Measurements from ENCODE around the gene ZC3H7A.
"Not testable (repeated sequence)": the region's sequence is repeated elsewhere in the genome, so short reads cannot be mapped to it uniquely, and the experiment has no call there.

ZC3H7A gene

DNA sequence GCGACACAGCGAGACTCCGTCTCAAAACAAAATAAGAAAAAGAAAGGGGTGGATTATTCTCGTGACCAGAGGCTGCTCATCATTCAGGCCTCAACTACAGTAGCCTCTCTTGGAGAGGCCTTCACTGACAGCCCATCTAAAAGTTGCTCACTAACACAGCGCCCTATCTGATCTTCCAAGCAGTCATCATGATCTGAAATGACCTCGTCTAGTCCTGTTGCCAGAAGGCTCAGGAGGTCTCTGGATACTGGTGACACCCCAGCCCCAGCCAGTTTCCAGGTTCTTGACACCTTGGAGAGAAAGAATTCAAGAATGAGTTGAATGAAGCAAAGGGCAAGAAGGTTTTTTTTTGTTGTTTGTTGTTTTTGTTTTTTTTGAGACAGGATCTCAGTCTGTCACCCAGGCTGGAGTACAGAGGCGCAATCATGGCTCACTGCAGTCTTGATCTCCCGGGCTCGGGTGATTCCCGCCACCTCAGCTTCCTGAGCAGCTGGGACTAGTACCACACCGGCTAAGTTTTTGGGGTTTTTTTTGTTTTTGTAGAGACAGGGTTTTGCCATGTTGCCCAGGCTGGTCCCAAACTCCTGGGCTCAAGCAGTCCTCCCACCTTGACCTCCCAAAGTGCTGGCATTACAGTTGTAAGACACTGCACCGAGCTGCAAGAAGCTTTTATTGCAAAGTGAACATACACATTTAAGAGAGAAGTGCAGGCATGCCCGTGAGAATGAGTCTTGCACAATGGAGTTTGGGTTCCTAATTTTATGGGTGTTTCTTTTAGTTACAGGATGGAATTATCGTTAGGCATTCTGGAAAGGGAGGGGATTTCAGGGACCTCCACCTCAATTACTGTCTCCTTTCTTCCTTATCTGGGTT lies 2.7 kb upstream of the ZC3H7A start:
- no peak for DNase-seq (ENCODE audit: low read depth, low spot score)

DNA sequence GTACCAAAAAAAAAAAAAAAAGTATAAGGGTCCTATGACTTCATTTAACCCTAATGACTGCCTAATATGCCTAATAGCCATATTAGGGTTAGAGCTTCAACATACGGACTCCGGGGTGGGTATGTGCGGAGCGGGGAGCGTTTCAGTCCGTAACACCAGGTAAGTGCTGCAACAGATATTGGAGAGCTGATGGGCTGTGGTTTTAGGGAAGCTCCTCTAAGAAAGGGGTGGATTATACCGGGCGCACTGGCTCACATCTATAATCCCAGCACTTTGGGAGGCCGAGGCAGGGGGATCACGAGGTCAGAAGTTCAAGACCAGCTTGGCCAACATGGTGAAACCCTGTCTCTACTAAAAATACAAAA lies 1.9 kb upstream of the ZC3H7A start:
- DNase-seq (ENCODE audit: low read depth, low spot score): no peak

DNA sequence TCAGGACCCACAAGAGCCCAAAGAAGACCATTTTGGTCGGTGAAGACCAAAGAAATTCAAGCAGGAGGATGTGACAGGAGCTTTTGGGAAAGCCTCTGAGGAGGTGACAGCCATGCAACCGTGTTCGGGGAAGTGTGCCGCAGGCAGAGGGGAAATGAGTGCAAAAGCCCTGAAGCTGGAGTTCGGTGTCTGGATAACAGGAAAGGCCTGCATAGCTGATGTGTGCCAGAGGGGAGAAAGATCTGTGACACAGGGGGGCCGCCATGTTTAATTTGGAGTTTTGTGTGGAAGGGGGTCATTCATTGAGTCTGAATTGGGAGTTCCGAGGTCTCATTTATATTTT lies 870 bp upstream of the ZC3H7A start:
- no peak for DNase-seq (ENCODE audit: low read depth, low spot score)

DNA sequence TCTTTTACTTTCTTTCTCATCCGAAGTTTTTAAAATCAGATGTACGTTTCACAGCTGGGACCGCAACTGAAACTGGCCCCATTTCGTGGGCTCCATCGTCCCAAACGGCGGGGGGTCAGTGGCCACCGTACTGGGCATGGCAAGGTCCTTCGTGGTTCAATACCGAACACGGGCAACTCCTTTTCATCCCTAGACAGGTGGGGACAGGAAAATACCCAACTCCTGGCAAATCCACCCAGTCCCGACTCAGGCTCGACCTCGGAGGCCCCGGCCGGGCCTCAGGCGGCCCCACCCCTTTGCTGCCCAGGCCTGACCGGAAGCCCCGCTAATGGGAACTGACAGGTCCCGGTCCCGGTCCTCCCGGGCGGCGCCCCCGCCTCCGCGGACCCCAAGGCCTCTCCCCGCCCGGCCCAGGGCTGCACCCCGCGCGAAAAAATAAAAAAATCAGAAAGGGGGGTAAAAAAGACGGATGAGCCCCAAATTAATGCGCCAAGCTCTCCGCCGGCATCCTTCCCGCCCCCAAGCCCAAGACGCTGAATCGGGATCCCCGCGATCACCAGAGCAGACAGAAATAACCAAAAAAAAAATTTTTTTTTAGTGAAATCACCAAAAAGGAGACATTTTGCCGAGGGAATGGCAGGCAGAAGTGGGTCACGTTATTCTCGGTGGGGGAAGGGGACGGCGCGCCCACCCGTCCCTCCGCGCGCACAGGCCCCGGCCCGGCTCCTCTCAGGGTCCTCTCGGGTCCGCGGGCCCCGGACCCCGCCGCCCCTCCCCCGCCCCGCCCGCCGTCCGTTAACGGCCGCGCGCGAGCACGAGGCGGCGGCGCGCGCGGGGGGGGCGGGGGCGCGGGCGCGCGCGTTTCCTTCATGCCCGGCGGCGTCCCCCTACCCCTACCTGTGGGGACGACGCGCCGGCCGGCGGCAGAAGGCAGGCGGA lies 562 bp downstream of the ZC3H7A start:
- DNase-seq (ENCODE audit: low read depth, low spot score): no peak

DNA sequence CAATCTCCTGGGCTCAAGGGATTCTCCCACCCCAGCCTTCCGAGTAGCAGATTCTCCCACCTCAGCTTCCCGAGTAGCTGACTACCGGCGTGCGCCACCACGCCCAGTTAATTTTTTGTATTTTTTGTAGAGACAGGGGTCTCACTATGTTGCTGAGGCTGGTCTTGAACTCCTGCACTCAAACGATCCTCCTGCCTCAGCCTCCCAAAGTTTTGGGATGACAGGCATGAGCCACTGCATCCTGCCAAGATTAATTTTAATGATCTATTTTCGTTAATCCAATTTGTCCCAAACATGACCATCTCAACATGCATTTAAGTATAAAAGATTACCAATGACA lies 1.2 kb downstream of the ZC3H7A start:
- no peak for DNase-seq (ENCODE audit: low read depth, low spot score)

DNA sequence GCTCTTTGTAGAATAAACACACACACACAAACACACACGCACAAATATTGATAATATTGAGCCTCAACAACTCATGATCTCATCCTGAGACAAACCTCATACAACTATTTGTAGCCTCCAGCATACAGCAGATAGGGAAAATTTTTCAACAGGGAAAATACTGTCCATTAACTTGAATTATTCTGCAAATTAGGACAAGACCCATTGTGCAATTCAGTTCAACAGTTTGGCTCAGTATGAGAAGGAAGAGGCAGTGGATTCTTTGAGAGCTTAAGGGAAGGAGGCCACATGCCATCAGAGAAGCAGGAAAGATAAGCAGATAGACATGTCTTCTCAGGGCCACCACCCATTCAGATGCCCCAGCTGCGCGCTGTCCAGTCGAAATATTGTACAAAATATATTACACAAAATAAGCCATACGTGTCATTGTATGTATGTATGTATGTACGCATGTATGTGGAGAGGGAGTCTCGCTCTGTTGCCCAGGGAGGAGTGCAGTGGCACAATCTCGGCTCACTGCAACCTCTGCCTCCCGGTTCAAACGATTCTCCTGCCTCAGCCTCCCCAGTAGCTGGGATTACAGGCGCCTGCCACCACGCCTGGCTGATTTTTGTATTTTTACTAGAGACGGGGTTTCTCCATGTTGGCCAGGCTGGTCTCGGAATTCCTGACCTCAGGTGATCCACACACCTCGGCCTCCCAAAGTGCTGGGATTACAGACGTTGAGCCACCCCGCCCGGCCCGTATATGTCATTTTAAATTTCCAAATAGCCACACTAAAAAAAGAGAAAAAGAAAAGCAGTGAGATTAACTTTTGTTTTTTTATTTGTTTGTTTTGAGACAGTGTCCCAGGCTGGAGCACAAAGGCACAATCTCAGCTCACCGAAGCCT lies 1.8 kb downstream of the ZC3H7A start:
- no peak for DNase-seq (ENCODE audit: low read depth, low spot score)

DNA sequence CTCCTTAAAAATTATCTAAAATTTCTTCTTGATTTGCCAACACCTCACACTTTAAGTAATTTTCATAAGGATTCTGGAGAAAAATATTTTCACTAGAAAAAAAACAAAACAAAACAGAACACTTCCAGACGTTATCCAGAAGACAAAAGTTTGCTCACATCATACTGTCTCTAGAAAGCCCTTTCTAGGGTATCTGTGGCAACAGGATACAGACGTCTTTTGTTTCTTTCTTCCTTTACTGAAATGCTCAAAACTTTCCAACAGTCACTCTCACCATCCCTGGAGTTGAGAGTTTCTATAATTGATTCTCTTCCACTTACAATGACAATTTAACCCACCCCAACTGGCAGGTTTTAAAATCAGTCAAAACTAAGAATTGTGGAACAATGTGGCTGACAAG lies 2.6 kb downstream of the ZC3H7A start:
- no peak for DNase-seq (ENCODE audit: low read depth, low spot score)

DNA sequence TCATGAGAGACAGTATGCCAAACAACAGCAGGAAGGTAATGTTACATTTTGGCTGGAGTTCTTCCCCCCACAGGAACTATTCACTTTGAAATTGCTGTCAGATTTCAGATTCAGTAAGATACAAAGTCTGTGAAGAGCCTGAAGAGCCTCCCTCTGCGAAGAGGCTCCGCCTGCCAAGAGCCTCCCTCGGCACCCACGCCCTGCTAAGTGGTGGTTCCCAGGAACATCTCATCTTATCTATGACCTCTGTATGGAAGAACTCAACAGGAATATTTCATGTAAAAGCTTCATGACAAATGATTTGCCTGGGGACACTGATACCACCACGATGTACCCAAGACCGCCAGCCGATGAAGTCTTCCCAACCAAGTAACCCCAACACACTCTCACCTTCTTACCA lies 3.2 kb downstream of the ZC3H7A start:
- DNase-seq (ENCODE audit: low read depth, low spot score): no peak

DNA sequence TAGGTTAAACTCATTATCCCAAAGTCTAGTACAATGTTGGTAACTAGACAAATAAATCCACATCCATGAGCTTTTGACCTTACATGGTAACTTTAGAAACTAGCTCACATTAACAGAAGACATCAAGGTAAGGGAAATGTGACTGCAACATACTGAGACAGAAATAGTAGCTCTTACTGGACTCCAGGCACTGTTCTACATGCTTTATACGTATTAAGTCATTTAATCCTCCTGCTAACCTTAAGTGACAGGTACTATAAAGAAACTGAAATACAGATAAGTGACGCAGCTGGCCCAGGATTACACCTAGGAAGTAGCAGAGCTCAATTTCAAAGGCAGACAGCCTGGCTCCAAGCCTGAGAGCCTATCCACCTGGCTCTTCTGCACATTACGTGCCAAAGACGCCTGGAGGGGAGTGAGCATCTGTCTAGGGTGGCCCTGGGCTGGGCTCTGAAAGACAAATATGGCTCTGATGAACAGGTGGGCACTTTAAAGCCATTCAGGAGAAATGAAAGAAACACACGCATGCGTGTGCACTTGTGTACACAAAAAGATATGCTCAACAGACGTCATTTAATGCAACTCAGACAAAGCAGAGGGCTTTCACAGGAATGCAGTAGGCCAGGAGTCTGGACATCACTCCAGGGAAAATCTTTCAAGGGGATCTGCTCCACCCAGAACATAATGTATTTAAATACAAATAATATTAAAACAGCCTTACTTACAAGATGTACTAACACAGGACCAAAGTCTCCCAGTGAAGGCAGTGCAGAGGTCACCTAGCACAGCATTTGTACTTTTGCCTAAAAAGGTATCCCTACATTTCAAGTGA lies 4.4 kb downstream of the ZC3H7A start:
- DNase-seq (ENCODE audit: low read depth, low spot score): no peak

DNA sequence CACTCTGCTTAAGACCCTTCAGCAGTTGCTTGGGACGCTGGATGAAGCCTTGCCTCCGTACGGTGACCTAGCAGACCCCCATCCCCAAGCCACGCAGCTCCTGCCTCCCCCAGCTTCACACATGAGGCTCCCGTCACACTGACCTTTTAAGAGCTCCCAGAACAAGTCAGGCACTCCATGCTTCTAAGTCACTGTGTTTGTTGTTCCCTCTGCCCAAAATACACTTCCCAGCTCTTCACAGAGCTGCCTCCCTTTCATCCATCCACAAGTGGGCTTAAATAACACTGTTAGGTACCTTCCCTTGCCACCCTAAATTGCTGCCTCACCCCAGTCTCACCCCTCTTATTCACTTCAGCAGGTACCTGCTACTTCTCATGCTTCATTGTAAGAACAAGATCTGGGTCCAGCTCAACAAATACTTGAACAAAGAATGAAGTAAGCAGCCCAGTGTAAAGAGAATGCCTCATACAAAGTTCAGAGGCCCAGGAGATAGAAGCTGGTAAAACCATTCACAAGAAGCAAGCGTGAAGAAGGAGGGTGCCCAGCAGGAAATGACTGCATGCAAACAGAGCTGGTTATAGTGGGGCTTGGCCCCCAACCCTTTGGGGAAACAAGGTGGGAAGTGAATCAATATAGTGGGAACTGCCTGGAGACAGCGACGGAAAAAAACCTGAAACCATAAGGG lies 5.8 kb downstream of the ZC3H7A start:
- no peak for DNase-seq (ENCODE audit: low read depth, low spot score)

DNA sequence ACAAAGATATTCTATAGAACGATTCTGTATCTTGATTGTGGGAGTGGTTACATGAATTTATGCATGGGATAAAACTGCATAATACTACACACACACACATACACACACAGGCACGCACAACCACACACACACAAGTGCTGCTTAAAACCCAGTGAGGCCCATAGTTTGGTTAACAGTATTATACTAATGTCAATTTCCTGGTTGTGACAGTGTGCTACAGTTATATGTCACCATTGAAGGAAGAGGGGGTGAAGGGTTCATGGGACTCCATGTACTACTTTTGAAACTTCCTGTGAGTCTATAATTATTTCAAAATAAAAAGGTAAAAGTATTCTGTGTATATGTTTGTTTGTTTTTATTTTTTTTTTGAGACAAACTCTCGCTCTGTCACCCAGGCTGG lies 8.1 kb downstream of the ZC3H7A start:
- DNase-seq (ENCODE audit: low read depth, low spot score): no peak

DNA sequence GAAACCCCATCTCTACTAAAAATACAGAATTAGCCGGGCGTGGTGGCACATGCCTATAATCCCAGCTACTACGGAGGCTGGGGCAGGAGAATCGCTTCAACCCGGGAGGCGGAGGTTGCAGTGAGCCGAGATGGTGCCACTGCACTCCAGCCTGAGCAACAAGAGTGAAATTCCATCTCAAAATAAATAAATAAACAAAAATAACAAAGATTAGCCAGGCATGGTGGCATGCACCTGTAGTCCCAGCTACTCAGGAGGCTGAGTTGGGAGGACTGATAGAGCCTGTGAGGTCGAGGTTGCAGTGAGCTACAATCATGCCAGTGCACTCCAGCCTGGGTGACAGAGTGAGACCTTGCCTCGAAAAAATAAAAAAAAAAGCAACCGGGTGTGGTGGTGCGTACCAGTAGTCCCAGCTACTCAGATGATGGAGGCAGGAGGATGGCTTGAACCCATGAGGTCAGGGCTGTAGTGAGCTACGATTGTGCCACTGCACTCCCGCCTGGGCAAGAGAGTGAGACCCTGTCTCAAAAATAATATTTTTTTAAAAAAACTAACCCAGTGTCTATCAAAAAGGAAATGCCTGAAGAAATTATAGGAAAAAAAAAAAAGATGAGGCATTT lies 12.0 kb downstream of the ZC3H7A start:
- not testable (repeated sequence) for DNase-seq (ENCODE audit: low read depth, low spot score)

DNA sequence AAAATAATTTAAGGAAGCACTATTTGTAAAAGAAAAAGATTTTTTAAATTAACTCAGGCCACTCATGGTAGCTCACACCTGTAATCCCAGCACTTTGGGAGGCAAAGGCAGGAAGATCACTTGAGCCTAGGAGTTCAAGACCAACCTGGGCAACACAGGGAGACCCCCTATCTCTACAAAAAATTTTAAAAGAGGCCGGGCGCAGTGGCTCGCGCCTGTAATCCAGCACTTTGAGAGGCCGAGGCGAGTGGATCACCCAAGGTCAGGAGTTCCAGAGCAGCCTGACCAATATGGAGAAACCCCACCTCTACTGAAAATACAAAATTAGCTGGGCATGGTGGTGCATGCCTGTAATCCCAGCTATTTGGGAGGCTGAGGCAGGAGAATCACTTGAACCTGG lies 12.7 kb downstream of the ZC3H7A start:
- DNase-seq (ENCODE audit: low read depth, low spot score): not testable (repeated sequence)

DNA sequence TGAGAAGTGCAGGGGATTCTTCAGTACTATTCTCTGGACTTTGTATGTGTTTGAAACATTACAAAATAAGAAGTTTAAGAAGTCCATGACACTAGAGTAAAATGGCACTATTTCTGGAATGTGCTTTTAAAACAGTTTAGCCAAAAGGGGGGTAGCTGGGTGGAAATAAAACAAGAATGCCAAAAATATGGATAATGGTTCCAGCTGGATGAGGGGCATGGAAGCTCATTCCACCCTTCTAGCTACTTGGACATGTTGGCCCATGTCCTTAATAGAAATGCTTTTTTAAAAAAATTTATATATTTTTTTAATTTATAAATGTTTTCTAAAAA lies 13.1 kb downstream of the ZC3H7A start:
- no peak for DNase-seq (ENCODE audit: low read depth, low spot score)

DNA sequence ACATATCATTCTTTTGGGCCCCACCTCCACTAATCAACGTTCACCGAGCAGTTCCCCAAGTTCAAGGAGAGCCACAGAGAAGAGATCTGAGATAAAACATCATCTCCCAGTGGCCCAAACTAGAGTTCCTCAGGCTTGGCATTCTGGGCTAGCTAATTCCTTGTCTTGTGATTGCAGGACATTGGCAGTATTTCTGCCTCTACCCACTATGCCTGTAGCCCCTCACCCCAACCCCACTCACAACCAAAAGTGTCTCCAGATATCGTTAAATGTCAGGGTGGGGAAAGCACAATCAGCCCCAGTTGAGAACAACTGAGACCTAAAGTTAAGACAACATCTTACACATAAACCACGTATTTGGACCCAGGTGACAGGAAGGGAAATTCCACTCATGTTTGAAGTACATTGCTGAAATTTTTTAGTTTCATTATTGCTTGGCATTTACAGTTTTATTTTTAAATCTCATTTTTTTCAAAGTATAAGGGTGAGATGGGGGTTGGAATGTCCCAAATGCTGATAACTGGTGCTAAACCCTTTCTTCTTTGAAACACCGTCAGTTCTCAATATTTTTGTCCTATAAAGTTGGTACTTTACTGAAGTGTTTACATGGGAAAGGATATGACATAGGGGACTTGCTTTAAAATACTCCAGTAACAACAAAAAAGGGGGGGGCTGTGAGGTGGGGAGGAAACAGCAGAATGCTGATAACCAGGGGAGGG lies 13.6 kb downstream of the ZC3H7A start:
- DNase-seq (ENCODE audit: low read depth, low spot score): peak; percentile 34

DNA sequence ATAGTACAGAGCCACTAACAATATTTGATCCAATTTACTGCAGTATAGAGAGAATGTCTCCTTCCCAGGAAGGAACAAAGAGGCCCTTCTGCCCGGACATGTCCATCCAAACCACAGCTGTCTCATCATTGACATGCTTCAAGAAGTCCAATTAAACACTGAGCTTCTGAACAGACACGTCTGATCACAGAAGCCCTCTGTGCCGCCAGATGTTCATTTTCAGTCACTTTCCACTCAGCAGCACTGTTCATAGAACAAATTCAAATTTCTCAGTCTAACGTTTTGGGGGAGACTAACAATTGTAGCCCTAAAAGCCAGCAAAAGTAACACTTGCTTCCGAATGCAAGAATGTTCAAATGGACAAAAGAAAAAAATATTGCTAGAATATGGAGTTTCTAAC lies 15.3 kb downstream of the ZC3H7A start:
- no peak for DNase-seq (ENCODE audit: low read depth, low spot score)

DNA sequence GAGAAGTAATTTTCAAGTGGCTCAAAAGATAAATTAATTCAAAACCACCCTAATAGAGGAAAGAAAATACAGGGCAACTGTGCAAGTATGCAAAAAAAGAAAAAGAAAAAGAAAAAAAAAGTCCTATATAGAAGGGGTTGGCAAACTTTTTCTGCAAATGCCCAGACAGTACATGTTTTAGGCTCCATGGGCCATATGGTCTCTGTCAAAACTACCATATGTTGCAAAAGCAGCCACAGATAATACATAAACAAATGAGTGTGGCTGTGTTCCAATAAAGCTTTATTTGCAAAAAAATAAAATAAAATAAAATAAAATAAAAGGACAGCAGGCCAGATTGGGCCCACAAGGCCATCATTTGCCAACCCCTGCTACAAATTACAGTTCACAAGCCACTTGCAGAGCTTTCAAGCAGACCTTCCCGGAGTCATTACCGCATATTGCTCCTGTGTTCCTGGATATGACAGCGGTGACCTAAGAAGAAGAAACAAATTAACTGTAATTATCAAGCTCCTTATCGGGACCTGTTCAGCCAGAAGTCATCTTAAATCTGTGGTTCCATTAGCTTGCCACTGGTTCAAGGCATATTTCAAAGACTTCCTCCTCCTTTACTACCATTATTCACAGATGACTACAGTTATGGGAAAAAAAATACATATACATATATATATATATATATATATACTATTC lies 15.9 kb downstream of the ZC3H7A start:
- no peak for DNase-seq (ENCODE audit: low read depth, low spot score)

DNA sequence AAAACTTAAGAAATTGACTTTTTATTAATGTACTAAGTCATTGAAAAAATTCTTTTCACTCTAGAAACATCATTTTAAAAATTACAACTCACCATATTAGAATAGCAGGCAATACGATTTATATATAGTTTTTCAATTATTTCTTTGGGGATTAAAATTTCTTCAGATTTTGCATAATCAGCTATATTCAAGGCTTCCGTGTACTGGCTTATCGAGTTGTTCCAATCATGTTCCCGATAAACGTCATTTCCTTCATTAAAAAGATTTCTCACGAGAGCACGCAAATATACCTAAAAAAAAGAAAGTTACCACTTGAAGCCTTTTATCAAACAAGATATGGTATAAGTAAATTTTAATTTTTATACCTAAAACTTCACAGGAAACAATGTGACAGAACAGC lies 18.0 kb downstream of the ZC3H7A start:
- no peak for DNase-seq (ENCODE audit: low read depth, low spot score)

DNA sequence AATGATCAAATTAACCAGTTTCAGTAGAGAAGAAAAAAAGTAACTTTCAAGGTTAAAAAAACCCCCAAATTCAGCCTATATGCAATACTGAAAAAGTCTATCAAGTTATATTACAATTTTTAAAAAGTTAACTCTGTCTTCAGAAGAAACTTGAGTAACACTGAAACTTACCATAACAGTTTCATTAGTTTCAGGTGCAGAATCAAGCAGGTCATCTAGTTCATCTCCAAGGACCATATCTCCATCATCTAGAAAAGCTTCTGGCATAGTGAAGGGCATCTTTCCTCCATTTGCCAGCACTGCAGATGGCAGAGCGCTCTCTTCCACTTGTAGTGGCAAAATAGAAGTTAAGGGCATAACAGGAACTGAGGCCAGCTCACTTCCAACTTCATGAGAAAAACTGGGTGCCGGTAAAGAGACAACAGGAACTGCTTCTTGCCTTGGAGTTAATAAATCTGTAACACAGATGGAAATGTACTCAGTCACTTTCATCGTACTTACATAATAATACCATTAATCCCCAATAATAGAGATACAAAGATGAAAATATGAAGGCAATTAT lies 22.9 kb downstream of the ZC3H7A start:
- DNase-seq (ENCODE audit: low read depth, low spot score): no peak

All from activated CD4-positive, CD25-positive, alpha-beta regulatory T cell treated with anti-CD3 and anti-CD28 coated beads, Interleukin-2, amount 50 U/mL, for 16 hours (primary cell).